GM12873 (cell line): Measurements from ENCODE around the gene CWC25.

ENCODE experiments used
- CTCF ChIP-seq: IDR thresholded peaks from 2 replicates; pipeline ENCODE4 v1.5.1; 2012; ENCODE audit warnings: low read depth, mild to moderate bottlenecking, moderate library complexity, low read length, control low read depth; ENCODE audit not compliant: insufficient read depth; ENCODE audit errors: missing control alignments

Gene CWC25

GRCh38 chr17:38869526-38870258 is 44.6 kb upstream of the CWC25 start, which contains the start of gene LASP1:
Gene LASP1, plus strand, starts transcription at chr17:38870058. Its CDS starts 132 bp downstream, at chr17:38870190.
- no peak for TF ChIP-seq CTCF

- peak; percentile 49 for TF ChIP-seq CTCF
Measured at GRCh38 chr17:38868817-38869525, 43.9 kb upstream of the CWC25 start.

- no peak for TF ChIP-seq CTCF
Measured at GRCh38 chr17:38867968-38868816, 43.1 kb upstream of the CWC25 start.

GRCh38 chr17:38867179-38867967 is 42.3 kb upstream of the CWC25 start:
- peak; percentile 18 for TF ChIP-seq CTCF

- no peak for TF ChIP-seq CTCF
Measured at GRCh38 chr17:38864636-38865398, 39.7 kb upstream of the CWC25 start.

GRCh38 chr17:38861399-38861843 is 36.3 kb upstream of the CWC25 start:
- TF ChIP-seq CTCF: no peak
